ENCODE data around the gene IGFBP2. TPM values are rescaled to one million over a fixed set of nuclear protein-coding genes. Genes with fewer than 3 reads are reported as not detected.

IGFBP2 gene
- total and polyA plus RNA-seq, 12 donors = 14.8 to 253 (median 79.4) TPM

DNA sequence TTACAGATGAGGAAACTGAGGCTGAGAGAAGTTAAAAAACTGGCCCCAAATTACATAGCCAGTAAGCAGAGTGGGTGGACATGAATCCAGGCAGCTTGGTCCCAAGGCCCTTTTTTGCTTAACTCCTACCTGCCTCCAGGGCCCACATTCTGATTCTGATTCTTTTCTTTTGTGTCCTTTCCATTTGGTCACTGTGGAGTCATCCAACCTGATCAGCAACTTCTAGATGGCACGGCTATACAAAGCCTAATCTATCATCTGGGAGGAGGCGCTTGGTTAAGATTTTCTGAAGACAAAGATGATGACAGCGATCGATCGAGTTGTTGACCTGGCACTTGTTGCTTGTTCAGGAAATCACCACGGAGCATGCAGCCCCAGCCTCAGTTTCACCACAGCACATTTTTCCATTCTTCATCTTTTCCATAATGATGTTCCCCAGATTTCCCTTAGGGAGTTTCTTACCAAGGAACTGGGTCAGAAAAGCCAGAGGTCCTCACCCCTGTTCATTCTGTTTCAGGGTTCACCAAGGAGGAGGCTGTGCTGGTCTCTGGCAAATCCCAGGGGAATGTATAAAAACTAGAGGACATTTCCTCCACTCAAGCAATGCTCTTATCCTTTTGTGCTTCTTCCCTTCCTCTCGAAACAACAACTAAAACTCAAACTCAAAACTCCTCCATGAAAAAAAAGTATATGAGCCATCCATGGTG, 6.9 kb upstream of the IGFBP2 start:
- DNase-seq = no peak
- Histone ChIP-seq H3K27ac (no peak overlapping the region), H3K4me1 (replicated peaks in 1 of 2) (no peaks in the 10 kb centered on the region), H3K9me3 (replicated peaks in 1 of 3) (no peaks in the 10 kb centered on the region), H3K4me3 (no peak overlapping the region), H3K36me3 (replicated peaks in 1 of 2) (no peaks in the 10 kb centered on the region), H3K27me3 (no peaks in the 10 kb centered on the region)
- intact Hi-C loops (cut with DNase I) = no loop called here
- WGBS, 4 donors = 82 to 90% (median 83%) methylated on average over 7 of the region's 7 CpGs
- no peak for TF ChIP-seq POLR2A (IDR thresholded peaks at IDR 0.05)
- TF ChIP-seq, protein P1, sequence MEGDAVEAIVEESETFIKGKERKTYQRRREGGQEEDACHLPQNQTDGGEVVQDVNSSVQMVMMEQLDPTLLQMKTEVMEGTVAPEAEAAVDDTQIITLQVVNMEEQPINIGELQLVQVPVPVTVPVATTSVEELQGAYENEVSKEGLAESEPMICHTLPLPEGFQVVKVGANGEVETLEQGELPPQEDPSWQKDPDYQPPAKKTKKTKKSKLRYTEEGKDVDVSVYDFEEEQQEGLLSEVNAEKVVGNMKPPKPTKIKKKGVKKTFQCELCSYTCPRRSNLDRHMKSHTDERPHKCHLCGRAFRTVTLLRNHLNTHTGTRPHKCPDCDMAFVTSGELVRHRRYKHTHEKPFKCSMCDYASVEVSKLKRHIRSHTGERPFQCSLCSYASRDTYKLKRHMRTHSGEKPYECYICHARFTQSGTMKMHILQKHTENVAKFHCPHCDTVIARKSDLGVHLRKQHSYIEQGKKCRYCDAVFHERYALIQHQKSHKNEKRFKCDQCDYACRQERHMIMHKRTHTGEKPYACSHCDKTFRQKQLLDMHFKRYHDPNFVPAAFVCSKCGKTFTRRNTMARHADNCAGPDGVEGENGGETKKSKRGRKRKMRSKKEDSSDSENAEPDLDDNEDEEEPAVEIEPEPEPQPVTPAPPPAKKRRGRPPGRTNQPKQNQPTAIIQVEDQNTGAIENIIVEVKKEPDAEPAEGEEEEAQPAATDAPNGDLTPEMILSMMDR (IDR thresholded peaks at IDR 0.05) = no peak

DNA sequence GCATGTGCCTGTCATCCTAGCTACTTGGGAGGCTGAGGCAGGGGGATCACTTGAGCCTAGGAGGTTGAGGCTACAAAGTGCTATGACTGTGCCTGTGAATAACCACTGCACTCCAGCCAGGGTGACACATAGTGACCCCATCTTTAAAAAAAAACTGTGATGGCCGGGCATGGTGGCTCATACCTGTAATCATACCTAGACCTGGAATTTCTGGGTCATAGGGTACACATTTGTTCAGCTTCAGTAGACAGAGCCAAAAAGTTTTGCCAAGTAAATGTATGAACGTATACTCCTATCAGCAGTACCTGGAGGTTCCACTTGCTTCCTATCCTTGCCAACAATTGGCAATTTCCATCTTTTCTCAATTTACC, 6.4 kb upstream of the IGFBP2 start:
- DNase-seq = no peak
- H3K4me3 ChIP-seq = no peak overlapping the region
- WGBS, 4 donors = 53 to 78% (median 73%) methylated on average over 2 of the region's 2 CpGs

DNA sequence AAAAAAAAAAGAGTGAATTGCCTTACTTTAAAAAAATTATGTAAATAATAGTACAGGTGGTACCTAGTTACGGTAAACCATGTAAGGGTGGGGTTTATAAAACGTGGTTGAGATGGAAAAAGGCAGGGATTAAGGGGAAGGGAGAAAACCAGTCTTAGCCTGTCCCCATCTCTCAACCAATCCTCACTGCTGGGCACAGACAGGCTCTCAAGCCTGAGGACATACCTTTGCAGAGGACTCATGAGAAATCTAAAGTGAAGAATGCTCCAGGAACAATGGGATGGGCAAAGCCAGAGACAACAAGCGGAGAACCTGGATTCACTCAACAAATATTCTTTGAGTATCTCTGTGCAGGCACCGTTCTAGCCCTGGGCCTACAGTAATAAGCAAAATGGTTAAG, 3.4 kb upstream of the IGFBP2 start:
- TF ChIP-seq, protein P1 (IDR thresholded peaks at IDR 0.05) = no peak
- TF ChIP-seq POLR2A (IDR thresholded peaks at IDR 0.05) = no peak
- DNase-seq = no peak
- Histone ChIP-seq H3K36me3 (replicated peaks in 1 of 2) (no peaks in the 10 kb centered on the region), H3K4me3 (no peak overlapping the region), H3K27ac (no peak overlapping the region), H3K4me1 (replicated peaks in 1 of 2) (peaks cover 6 to 10% of the 10 kb centered on the region in 2 donors), H3K27me3 (no peaks in the 10 kb centered on the region), H3K9me3 (replicated peaks in 1 of 3) (no peaks in the 10 kb centered on the region)
- WGBS, 4 donors = 82 to 93% (median 86%) methylated on average over 4 of the region's 4 CpGs
- intact Hi-C loops (cut with DNase I) = no loop called here

More for the DNA sequence above, 6.4 kb upstream of the IGFBP2 start:
- no peaks in the 10 kb centered on the region for H3K4me1 ChIP-seq (replicated peaks in 1 of 2)
- TF ChIP-seq, protein P1 (IDR thresholded peaks at IDR 0.05) = no peak
- no peak for TF ChIP-seq POLR2A (IDR thresholded peaks at IDR 0.05)
- H3K27ac ChIP-seq = no peak overlapping the region
- intact Hi-C loops (cut with DNase I) = no loop called here
- no peaks in the 10 kb centered on the region for H3K9me3 ChIP-seq (replicated peaks in 1 of 3)
- H3K27me3 ChIP-seq = no peaks in the 10 kb centered on the region
- H3K36me3 ChIP-seq (replicated peaks in 1 of 2) = no peaks in the 10 kb centered on the region

DNA sequence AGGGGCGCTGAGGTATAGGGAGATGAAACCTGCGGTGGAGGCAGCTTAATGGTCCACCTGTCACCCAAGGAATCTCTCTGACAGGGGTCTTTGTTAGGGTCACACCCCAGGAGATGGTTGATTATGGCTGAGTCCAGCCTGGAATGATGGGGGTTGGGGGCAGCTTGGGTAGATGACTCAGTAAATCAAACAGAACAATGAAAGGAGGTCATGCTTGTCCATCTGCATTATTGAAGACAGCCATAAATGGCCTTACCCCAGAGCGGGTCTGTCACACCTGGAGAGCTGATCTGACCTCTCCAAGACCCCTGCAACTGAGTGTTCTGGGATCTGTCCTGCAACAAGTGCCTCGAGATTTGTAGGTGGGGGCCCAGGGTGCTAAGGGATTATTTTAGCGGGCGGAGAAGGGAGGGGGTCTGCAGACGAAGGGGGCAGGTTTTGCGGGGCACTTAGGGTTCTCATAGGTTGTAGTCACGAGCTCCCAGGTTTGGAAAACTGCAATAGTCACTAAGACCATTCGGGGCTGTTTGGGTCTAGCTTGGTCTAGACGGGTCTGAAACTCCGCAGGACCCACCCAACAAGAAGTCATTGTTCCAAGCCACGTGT, 771 bp upstream of the IGFBP2 start:
- no peak overlapping the region for H3K27ac ChIP-seq
- intact Hi-C loops (cut with DNase I) = no loop called here
- no peaks in the 10 kb centered on the region for H3K36me3 ChIP-seq (replicated peaks in 1 of 2)
- no peak for DNase-seq
- H3K27me3 ChIP-seq = no peaks in the 10 kb centered on the region
- WGBS, 4 donors = 51 to 56% (median 52%) methylated on average over 12 to 13 of the region's 13 CpGs
- TF ChIP-seq, protein P1 (IDR thresholded peaks at IDR 0.05) = no peak
- no peak for TF ChIP-seq POLR2A (IDR thresholded peaks at IDR 0.05)
- peaks cover 6 to 17% of the 10 kb centered on the region in 2 donors for H3K4me1 ChIP-seq (replicated peaks in 1 of 2)
- H3K4me3 ChIP-seq = no peak overlapping the region
- no peaks in the 10 kb centered on the region for H3K9me3 ChIP-seq (replicated peaks in 1 of 3)

Measured in adrenal gland (tissue), 12 donors.